Stimulated activated CD4-positive, alpha-beta T cell treated with anti-CD3 and anti-CD28 coated beads, Interleukin-15, amount 100 ng/mL, for 48 hours (primary cell): ENCODE results near the gene TELO2.
"Not testable (repeated sequence)": the region's sequence is repeated elsewhere in the genome, so short reads cannot be mapped to it uniquely, and the experiment has no call there.

Experiments
- DNase-seq, 2 donors: peaks; one replicate each; pipeline ENCODE4 v3.0.0-alpha.2; 2020; ENCODE audit warnings: low read depth in 2 of 2

The TELO2 gene

DNA sequence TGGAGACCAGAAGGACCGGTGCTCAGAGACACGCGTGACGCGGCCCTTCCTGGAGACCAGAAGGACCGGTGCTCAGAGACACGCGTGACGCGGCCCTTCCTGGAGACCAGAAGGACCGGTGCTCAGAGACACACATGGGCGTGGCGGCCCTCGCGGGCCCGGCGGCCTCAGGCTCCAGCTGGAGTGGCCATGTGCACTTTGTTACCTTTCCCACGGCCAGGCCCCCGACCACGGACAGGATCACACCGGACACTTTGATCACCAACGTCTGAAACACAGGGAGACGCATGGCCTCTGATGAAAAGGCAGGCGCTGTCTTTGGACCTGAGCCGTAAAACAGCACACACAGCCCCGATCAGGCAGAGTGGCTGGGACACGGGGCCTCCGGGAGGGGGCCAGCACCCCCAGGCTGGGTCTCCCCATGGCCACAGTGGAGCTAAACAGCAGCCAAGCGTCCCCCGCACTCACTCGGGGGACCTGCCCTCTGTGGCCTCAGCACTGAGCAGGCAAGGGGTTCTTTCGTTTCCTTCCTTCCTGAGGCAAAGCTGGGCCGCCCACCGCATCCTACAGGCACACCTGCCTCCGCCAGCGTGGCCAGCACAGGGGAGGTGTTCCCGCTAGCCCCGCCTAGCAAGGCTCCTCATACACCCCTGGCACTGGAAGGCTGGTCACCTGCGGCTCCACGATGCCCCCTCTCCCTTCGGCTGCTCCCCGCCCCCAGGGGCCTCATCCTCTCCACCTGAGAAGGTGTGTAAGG lies 35.5 kb upstream of the TELO2 start:
- no peak for DNase-seq

DNA sequence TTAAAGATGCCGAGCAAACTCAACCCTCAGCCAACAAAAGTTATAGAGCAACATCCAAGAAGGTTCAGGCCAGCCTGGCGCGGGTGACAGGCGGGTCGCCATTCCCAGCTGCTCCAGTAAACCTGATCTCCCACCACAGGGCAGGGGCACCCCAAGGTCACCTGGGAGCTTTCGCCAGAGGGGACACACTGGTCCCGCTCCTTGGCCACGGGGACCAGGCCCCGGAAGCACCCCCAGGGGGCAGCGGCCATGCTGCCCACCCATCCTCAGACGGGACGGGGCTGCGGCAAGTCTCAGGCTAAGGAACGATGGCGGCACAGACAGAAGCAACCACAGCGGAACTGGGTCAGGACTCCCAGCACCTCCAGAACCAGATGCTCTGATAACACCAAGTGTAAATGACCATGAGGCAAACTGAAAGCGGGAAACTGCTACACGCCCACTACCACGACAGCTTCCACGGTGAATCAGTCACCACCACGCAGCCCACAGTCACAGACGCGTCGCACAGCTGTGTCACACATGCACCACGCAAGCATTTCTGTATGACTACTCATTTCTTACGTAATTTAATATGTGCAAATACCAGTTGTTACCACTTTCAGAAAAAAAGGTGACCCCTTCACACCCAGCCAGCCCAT lies 34.7 kb upstream of the TELO2 start:
- DNase-seq: peak; percentile 25 to 26

DNA sequence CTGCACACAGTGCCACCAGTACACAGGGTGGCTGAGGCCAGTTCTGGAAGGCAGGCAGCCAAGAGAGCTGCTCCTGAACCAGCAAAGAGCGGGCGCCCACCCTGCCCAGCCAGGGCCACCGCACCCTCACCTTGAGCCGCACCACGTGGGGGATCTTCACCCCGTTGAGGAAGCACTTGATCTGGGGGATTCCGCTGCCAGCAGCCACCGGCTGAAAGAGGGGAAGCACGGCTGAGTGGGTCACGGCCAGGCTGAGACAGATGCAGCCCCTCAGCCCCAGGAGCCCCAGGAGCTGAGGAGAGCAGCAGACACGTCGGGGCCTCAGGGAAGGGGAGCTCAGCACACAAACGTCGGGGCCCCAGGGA lies 34.2 kb upstream of the TELO2 start:
- DNase-seq: no peak

DNA sequence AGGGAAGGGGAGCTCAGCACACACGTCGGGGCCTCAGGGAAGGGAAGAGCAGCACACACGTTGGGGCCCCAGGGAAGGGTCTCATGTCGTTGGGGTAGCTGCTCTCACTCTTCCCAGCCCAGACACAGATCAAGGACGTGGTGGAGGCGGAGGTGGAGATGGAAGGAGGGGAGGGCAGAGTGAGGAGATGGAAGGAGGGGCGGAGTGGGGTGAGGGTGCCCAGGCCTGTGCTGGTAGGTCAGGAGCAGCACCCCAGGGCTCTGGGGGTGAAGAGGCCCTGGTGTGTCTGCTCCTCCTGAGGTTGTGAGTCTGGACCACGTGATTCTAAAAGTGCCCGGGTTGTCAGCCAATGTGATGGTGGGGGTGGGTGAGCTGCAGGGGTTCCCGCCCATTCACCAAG lies 33.2 kb upstream of the TELO2 start:
- no peak for DNase-seq

DNA sequence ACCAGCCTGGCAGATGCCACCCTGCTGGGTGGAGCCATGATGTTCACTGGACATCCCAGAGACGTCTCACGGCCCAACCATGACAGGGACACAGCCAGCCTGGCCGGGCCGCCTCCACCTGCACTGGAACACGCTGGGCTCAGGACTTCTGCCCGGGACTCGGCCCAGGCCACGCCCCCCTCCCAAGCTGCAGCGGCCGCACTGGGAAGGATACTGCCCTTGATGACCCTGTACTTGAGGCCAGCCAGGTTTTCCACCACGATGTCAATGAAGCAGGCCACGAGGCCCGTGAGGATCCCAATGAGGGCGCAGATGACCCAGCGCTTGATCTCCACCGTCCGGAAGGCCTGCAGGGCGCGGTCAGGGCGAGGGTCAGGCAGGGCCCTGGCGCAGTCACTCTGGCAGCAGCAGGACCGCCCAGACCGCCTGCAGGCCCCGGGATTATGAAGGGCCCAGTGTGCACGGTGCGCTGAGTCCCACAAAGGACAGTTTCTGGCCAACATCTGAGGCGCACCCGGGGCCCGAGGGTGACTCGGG lies 32.5 kb upstream of the TELO2 start:
- no peak for DNase-seq

DNA sequence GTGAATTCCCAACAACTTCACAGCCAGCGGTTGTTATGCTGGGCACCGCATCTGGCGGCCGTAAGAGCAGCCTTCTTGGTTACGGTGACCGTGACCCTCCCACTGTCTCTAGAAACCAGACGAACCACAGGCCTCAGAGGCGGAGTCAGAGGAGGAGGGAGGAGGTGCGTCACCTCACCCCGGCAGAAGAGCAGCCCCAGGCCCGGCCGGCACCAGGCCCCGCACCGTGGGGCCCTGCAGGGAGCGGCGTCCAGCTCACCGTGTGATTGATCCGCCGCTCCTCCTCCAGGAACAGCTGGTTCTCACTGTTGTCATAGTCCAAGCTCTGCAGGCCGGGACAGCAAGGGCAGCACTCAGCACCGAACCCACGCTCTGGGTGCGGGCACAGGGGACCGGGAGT lies 32.0 kb upstream of the TELO2 start:
- DNase-seq: no peak

DNA sequence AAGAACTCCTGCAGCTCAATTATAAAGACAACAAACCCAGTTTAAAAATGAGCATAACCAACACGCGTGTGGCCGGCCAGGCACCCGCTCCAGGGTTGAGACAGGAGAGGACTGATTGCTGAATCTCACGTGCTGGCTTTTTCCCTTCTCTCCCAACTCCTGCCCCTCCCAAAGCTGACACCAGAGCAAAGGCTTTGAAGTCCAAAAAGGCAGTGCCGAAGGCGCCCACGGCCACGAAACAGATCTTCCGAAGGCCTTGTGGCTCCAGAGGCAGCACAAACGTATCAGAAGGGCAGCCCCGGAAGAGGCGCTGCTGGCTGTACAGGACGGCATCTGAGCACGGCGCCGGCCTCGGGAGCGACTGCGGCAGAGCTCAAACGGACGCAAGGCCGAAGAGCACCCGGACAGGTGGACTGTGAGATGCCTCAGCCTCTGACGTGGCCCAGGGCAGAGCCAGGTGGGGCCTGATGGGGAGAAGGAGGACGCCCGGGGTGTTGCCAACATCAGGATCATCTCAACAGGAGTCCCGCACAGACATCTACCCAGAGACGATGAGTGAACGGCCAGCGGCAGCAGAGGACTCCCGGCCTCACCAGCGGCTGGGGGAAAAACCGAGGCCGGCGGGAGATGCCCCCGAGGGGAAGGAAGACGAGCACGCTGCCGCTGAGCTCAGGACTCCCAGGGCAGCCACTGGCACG lies 28.8 kb upstream of the TELO2 start:
- no peak for DNase-seq

DNA sequence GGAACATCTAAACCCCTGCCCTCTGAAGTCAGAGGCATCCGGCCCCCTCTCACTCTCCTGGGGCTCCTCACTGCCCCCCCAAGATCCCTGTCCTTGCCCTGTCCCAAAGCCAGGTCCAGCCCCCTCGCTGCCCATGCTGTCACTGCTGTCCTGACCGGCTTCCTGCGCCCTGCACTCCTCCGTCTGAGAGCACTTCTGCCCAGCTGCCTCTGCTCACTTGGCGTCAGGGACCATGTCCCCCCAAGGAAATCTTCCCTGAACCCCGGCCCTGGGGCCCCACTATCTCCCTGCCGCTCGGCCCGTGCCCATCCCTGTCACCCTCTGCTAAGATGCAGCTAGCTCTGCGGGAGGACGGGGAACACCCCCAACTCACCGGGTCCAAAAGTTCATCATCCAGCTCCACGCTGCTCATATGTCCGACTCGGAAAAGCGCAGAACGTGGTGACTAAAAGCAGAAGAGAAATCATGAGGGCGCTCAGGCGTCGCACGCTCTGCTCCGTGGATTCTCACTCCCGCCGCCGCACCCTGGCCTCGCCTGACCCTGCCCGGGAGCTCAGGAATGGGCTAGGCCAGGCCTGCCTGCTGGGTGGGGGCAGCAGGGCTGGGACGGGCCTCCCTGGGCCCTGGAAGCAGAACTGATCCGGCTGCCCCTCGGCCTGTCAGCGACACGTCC lies 28.1 kb upstream of the TELO2 start:
- no peak for DNase-seq

DNA sequence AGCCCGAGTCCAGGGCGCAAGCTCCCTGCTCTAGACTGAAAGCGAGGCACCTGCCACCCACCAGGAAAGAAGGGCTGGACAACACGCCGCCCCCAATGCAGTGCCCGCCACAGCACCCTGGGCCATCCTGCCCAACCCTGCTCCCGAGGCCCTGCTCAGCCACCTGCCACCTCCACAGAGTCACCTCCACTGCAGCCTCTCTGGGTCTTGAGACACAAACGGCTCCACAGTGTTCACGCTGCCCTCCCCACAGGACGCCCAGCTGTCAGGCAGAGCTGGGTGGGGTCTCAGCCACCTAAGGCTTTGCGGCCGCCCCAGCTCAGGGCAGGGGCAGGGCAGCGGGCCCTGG lies 27.6 kb upstream of the TELO2 start:
- no peak for DNase-seq

DNA sequence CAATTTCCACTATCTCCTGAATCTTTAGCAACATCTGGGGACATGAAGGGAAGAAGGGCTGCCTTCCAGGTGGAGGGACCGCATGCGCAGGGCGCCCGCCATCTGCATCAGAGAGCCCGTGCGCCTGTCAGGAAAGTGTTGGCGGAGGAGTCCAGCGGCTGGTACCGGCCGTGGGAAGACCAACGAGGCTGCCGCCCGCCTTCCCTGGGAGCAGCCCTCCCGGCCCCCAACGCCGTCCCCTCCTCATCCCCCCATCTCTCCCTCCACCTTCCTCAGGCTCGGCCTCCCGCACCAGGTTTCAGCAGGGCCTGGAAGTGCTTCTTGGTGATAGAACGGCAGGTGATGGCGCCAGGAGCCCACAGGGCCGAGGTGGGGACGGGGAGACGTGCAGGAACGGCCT lies 27.1 kb upstream of the TELO2 start:
- DNase-seq: no peak

DNA sequence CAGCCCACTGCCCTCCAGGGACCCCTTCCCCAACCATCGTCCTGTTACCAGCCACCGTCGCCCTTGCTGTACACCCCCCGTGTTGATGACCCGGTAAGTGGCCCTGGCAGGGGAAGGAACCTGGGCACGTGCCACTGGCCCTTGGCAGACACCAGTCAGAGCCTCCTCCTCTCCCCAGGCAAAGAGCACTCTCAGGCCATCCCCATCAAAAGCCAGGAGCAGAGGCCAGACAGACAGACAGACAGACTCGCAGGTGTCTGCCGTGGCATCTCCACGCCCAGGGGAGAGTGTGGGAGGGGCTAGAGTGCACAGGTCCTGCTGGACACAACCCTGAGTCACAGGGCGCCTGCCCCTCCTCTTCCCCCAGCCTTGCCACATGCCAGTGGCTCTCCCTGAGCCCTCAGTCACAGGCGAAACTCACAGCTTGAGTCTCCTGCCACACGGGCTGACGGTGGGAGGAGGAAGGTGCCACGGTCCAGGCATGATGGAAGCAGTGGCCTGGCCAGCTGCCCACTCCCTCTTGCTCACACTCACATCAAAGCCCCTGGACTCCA lies 26.1 kb upstream of the TELO2 start:
- DNase-seq: no peak

DNA sequence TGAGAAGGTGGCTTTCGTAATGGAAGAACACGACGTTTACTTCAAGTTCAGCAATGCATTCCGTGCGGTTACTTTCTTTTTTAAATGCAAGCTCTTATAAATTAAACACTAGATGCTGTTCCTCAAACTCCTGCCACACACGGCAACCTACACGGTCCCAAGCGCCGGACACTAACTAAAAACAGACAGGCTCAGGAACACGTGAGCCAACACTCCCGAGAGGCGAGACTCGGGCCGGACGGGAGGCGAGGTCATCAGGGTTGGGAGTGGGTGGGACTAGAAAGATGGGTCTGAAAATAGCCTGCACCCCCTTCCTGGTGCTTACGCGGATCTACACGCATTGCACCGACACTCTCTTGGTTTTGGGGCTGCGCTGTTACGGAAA lies 24.7 kb upstream of the TELO2 start:
- DNase-seq: no peak

DNA sequence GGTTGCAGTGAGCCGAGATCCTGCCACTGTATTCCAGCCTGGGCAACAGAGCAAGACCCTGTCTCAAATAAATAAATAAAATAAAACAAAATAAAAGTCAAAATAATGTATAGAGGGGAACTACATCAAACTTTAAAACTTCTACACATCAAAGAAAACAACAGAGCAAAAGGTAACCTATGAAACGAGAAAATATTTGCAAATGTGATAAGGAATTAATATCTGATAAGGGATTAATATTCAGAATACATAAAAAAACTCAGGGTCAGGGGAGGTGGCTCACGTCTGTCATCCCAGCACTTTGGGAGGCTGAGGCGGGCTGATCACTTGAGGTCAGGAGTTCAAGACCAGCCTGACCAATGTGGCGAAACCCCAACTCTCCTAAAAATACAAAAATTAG lies 24.0 kb upstream of the TELO2 start:
- not testable (repeated sequence) for DNase-seq

DNA sequence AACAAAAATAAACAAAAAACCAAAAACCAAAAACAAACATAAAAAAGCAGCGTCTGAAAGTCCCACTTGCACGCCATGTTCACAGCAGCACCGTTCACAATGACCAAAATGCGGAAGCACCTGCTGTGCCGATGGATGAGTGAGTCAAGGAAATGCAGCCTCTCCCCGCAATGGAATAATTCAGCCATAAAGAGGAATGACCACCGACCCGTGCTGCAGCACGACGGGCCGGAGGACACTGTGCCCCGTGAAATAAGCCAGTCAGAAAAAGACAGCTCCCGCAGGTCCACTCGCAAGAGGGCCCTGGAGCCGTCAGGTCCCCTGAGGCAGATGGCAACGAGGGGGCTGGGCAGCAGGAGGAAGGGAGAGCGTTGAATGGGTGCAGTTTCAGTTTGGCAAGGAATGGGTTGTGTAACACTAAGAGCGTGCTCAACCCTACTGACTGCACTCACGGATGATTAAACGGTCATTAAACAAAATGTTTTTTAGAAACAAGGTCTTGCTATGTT lies 23.4 kb upstream of the TELO2 start:
- no peak for DNase-seq

DNA sequence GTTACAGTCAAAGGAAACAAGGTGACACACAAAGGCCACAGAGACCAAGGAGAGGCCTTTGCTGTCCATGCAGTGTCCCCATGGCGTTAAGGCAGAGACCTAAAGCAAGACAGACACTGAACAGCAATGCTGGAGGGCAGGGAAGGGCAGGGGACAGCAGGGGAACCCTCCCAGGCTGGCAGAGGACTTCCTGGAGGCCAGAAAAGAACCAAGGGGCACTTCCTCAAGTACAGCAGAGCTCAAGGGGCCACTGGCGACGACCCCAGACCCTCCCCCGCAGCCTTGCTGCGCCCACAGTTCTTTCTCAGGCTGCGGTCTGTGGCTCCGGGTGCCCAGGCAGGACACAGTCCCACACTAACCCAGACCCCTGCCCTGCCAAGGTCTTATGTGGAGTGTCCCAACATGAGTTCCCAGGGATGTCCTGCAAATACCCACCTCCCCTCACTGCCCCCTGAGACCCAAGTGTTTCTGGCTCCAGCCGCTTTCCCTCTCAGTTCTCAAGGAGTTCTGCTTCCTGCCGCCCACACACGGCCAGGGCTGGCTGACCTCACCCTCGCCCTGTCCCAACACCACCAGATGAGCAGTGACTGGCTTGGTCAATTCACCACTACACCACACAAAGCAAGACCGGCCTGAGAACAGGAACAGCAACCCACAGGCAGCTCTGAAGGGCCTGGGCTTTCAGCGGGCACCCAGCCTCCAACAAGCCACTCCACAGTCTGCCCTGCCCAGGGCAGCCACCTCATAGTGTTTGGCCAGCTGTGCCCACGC lies 22.5 kb upstream of the TELO2 start:
- no peak for DNase-seq

DNA sequence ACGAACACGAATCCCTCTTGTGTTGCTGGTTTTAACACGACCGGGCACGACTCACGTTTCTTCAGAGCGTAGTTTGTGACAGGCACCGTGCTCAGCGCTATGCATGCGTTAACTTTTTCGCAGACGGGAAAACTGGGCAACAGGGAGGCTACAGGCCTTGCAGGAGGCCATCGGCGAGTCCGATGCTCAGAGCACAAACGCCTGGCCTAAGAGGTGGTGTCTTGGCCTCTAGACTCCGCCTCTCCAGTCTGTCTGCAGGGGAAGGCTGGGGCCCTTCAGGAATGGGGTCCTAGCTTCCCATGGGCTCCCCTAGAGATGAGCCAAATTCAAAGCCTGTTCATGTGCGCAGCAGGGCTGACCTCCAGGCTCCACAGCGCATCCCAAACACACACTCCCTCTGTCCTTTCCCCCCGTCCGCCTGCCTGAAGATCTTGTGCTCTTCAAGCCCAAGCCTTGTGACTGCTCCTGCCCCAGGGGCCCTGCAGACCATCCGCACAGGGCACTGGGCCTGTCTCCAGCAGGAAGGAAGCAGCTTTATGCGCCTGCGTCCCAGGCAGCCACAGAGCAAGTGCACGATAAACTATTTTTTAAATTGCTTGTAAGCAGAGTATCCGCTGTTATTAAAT lies 21.5 kb upstream of the TELO2 start:
- DNase-seq: no peak

DNA sequence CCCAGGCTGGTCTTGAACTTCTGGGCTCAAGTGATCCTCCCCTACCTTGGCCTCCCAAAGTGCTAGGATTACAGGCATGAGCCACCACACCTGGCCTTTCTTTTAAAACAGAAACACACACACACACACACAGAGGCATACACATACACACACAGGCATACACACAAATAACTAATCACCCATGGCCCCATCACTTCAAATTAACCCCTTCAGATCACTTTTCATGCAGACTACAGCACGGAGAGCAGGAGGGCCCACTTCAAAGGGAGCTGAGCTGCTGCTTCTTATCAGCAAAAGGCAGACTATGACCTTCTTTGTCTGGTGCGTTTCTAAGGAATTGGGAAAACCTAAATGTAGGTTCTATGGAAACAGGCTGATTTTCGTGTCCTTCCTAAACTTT lies 20.2 kb upstream of the TELO2 start:
- DNase-seq: no peak

DNA sequence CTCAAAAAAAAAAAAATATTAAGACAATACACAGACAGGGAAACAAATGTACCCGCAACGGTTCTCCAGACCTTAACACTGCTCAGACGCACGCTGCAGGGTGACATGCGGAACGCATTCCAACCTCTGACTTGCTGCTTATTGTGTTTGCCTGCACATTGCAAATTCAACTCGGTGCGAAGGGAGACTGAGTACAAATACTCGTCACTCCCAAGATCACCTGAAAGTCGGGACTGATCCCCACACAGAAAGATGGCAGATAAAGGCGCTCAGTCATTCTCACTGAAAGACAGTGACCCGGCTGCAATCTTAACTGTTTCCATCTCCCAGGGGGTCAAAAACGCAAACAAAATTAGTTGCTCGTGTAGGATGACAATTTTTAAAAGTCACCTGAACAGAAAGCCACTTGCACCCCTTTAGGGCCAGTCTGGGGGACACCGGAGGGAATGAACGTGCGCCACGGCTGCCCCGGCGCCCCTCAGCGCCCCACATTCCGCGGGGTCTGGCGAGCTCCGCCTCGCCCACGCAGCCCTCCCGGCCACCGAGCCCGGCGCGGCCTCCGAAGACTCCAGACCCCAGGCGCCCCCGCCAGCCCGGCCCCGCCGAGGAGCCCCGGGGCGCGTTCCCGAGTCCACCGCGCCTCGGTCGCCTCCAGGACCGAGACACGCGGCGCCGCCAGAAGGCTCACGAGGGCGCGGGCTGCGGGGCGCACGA lies 18.9 kb upstream of the TELO2 start:
- DNase-seq: no peak

DNA sequence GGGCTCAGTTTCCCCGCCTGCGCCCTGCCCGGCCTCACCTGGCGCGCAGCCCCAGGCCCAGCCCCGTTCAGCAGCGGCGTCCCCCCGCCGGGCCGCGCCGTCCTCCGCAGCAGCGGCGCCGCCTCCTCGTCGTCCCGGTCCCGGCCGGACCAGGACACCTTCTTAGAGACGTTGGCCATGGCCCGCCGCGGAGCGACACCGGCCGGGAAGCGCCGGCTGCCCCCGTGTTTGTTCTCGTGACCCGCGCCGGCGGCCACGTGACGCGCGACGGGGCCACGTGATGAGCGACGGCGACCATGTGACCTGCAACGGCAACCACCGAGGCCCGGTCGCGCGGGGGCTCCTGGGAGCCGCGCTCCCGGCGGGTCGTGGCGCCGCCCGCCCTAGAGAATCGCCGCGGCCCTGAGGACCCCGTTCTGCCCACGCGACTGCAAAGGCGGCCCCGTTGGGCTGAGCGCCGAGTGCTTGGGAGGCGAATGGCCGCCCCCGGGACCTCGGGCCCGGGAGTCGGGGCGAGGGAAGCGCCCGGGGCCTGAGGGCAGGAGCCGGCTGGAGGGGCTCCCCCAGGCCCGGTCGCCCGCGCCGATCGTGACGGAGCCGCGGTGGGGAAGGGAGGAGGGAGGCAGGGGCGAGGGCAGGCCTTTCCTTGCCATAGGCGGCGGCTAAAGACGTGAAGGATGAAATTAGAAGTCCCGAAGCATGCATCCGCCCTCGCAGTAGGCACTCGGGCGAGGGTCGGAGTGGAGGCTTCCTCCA lies 18.2 kb upstream of the TELO2 start, which contains the start of gene CLCN7:
Gene CLCN7 (minus strand): TSS at position 233 of the 756 bp plus-strand sequence. CDS start 54 bp downstream, at position 179.
- peak; percentile 73 to 89 for DNase-seq
